Neural cell (in vitro differentiated cells): Measurements from ENCODE around the gene DCHS2.

ENCODE experiments used
- CTCF ChIP-seq: fragments of 450-650 bp; IDR thresholded peaks from 2 replicates; pipeline ENCODE4 v1.5.1; 2014; ENCODE audit warnings: antibody characterized with exemption, mild to moderate bottlenecking, moderate library complexity; ENCODE audit not compliant: poor library complexity, severe bottlenecking
- EP300 ChIP-seq: fragments of 450-650 bp; conservative IDR thresholded peaks from 2 replicates; pipeline ENCODE4 v1.6.1; 2014; ENCODE audit warnings: antibody characterized with exemption, mild to moderate bottlenecking, moderate library complexity; ENCODE audit not compliant: poor library complexity, severe bottlenecking
- EZH2 ChIP-seq: fragments of 200-600, 300-800 bp; shearing (Covaris generic), sonication (generic); IDR thresholded peaks from 2 replicates; pipeline ENCODE4 v1.6.1; 2014; ENCODE audit warnings: antibody characterized with exemption, low read length, borderline replicate concordance, mild to moderate bottlenecking; ENCODE audit not compliant: insufficient read depth, poor library complexity, severe bottlenecking
- MXI1 ChIP-seq: fragments of 450-650 bp; conservative IDR thresholded peaks from 2 replicates; pipeline ENCODE4 v1.6.1; 2014; ENCODE audit warnings: antibody characterized with exemption, mild to moderate bottlenecking; ENCODE audit not compliant: poor library complexity, severe bottlenecking
- POLR2AphosphoS5 ChIP-seq: IDR thresholded peaks from 2 replicates; pipeline ENCODE4 v1.6.1; 2012
- RAD21 ChIP-seq: fragments of 450-650 bp; conservative IDR thresholded peaks from 2 replicates; pipeline ENCODE4 v1.6.1; 2014; ENCODE audit warnings: antibody characterized with exemption, mild to moderate bottlenecking, moderate library complexity
- REST ChIP-seq: IDR thresholded peaks from 2 replicates; pipeline ENCODE4 v1.6.1; 2012; ENCODE audit warnings: borderline replicate concordance
- SMC3 ChIP-seq: fragments of 450-650 bp; conservative IDR thresholded peaks from 2 replicates; pipeline ENCODE4 v1.6.1; 2014; ENCODE audit warnings: antibody characterized with exemption, mild to moderate bottlenecking, moderate library complexity; ENCODE audit not compliant: poor library complexity
- TAF1 ChIP-seq: IDR thresholded peaks from 2 replicates; pipeline ENCODE4 v1.6.1; 2012; ENCODE audit warnings: low read depth

GRCh38 chr4:154427149-154427548, 64.5 kb downstream of the DCHS2 start:
- no peak for TF ChIP-seq REST
- TF ChIP-seq CTCF = no peak
- no peak for TF ChIP-seq EZH2
- no peak for TF ChIP-seq RAD21
- TF ChIP-seq EP300 = no peak
- no peak for TF ChIP-seq POLR2AphosphoS5
- TF ChIP-seq TAF1 = no peak
- no peak for TF ChIP-seq SMC3
- TF ChIP-seq MXI1 = no peak
